Astrocyte of the hippocampus (primary cell): ENCODE measurements around the gene COA1.
"Not testable (repeated sequence)": the region's sequence is repeated elsewhere in the genome, so short reads cannot be mapped to it uniquely, and the experiment has no call there.

ENCODE experiments used
- DNase-seq: peaks from one replicate; pipeline ENCODE4 v3.0.0; 2011; ENCODE audit warnings: low read depth, low spot score

The COA1 gene

GRCh38 chr7:43630482-43630881, 98.8 kb downstream of the COA1 start:
- DNase-seq: no peak

GRCh38 chr7:43629857-43630256, 99.5 kb downstream of the COA1 start:
- no peak for DNase-seq

GRCh38 chr7:43628431-43628830, 100.9 kb downstream of the COA1 start:
- no peak for DNase-seq

- not testable (repeated sequence) for DNase-seq
Observed at GRCh38 chr7:43627798-43628197, 101.5 kb downstream of the COA1 start.

GRCh38 chr7:43626695-43627094, 102.6 kb downstream of the COA1 start:
- DNase-seq: no peak

- DNase-seq: no peak
Observed at GRCh38 chr7:43625980-43626379, 103.3 kb downstream of the COA1 start.

- DNase-seq: no peak
Observed at GRCh38 chr7:43625453-43625852, 103.9 kb downstream of the COA1 start.

GRCh38 chr7:43624156-43624555, 105.2 kb downstream of the COA1 start:
- no peak for DNase-seq

GRCh38 chr7:43621729-43622448, 107.4 kb downstream of the COA1 start:
- no peak for DNase-seq

- DNase-seq: no peak
Observed at GRCh38 chr7:43619213-43620012, 109.9 kb downstream of the COA1 start.

GRCh38 chr7:43618073-43618472, 111.2 kb downstream of the COA1 start:
- no peak for DNase-seq

- no peak for DNase-seq
Observed at GRCh38 chr7:43616977-43617376, 112.3 kb downstream of the COA1 start.

GRCh38 chr7:43615558-43616145, 113.7 kb downstream of the COA1 start:
- no peak for DNase-seq

- DNase-seq: peak; percentile 66
Observed at GRCh38 chr7:43612599-43613589, 116.4 kb downstream of the COA1 start.

GRCh38 chr7:43612128-43612527, 117.2 kb downstream of the COA1 start:
- no peak for DNase-seq

- DNase-seq: no peak
Observed at GRCh38 chr7:43609097-43609496, 120.2 kb downstream of the COA1 start.

- no peak for DNase-seq
Observed at GRCh38 chr7:43604251-43604650, 125.1 kb downstream of the COA1 start.

GRCh38 chr7:43602256-43602655, 127.1 kb downstream of the COA1 start:
- DNase-seq: no peak

- DNase-seq: no peak
Observed at GRCh38 chr7:43600056-43600455, 129.3 kb downstream of the COA1 start.

- DNase-seq: peak; percentile 27
Observed at GRCh38 chr7:43596426-43596825, 132.9 kb downstream of the COA1 start.

GRCh38 chr7:43594020-43594419, 135.3 kb downstream of the COA1 start:
- DNase-seq: no peak
